Measurements from ENCODE around the gene COBL. TPM values are rescaled to one million over a fixed set of nuclear protein-coding genes. Genes with fewer than 3 reads are reported as not detected.
A peak's percentile ranks its signal among the peaks of the same experiment; 100 is the strongest.

The COBL gene
- total RNA-seq, 1 experiment from 2014 or later = not detected

GRCh38 chr7:50978633-50979215, 337.9 kb downstream of the COBL start:
- no peak for DNase-seq (ENCODE audit: low spot score)
- in situ Hi-C loops (cut with HindIII; ENCODE audit: low sequenced_read_pairs) = no loop called here

- in situ Hi-C loops (cut with HindIII; ENCODE audit: low sequenced_read_pairs) = no loop called here
- no peak for DNase-seq (ENCODE audit: low spot score)
Measured at GRCh38 chr7:50977421-50977820, 339.2 kb downstream of the COBL start.

- in situ Hi-C loops (cut with HindIII; ENCODE audit: low sequenced_read_pairs) = no loop called here
- no peak for DNase-seq (ENCODE audit: low spot score)
Measured at GRCh38 chr7:50976064-50976463, 340.5 kb downstream of the COBL start.

- in situ Hi-C loops (cut with HindIII; ENCODE audit: low sequenced_read_pairs) = no loop called here
- DNase-seq (ENCODE audit: low spot score) = no peak
Measured at GRCh38 chr7:50974240-50974639, 342.4 kb downstream of the COBL start.

GRCh38 chr7:50973814-50974213, 342.8 kb downstream of the COBL start:
- in situ Hi-C loops (cut with HindIII; ENCODE audit: low sequenced_read_pairs) = no loop called here
- no peak for DNase-seq (ENCODE audit: low spot score)

- peak; percentile 62 for DNase-seq (ENCODE audit: low spot score)
- in situ Hi-C loops (cut with HindIII; ENCODE audit: low sequenced_read_pairs) = no loop called here
Measured at GRCh38 chr7:50970092-50970491, 346.5 kb downstream of the COBL start.

Data from G401 (cell line).